Osteocyte (in vitro differentiated cells): Measurements from ENCODE around the gene CXorf49. TPM values are rescaled to one million over a fixed set of nuclear protein-coding genes. Genes with fewer than 3 reads are reported as not detected.
"Not testable (repeated sequence)": the region's sequence is repeated elsewhere in the genome, so short reads cannot be mapped to it uniquely, and the experiment has no call there.

ENCODE experiments used
- DNase-seq: peaks from one replicate; pipeline ENCODE4 v3.0.0; 2021; ENCODE audit warnings: mixed read lengths; ENCODE audit not compliant: unreplicated experiment; ENCODE audit errors: extremely low spot score
- H3K27ac Mint-ChIP-seq: one replicate; pipeline ENCODE4 v1.8.0; 2021; ENCODE audit warnings: mild to moderate bottlenecking, mixed read lengths; ENCODE audit not compliant: unreplicated experiment
- H3K27me3 Mint-ChIP-seq: one replicate; pipeline ENCODE4 v1.8.0; 2021; ENCODE audit warnings: mixed read lengths; ENCODE audit not compliant: unreplicated experiment
- H3K36me3 Mint-ChIP-seq: one replicate; pipeline ENCODE4 v1.8.0; 2021; ENCODE audit warnings: mixed read lengths; ENCODE audit not compliant: unreplicated experiment
- H3K4me1 Mint-ChIP-seq: one replicate; pipeline ENCODE4 v1.8.0; 2021; ENCODE audit warnings: mixed read lengths; ENCODE audit not compliant: unreplicated experiment
- H3K4me3 Mint-ChIP-seq: one replicate; pipeline ENCODE4 v1.8.0; 2021; ENCODE audit warnings: mild to moderate bottlenecking, moderate library complexity, mixed read lengths; ENCODE audit not compliant: unreplicated experiment
- H3K9me3 Mint-ChIP-seq: one replicate; pipeline ENCODE4 v1.8.0; 2021; ENCODE audit warnings: mixed read lengths; ENCODE audit not compliant: unreplicated experiment
- long read RNA-seq: library from polyadenylated mRNA; unstranded; transcript quantifications from one replicate; pipeline ENCODE4 v2.0.0, GENCODE V29; 2021
- total RNA-seq: library from RNA; stranded (reverse); gene quantifications from 2 replicates; pipeline ENCODE4 v1.2.1, GENCODE V29; 2021

CXorf49 gene
- total RNA-seq: not detected in 2 replicates
- long read RNA-seq: 0 reads

GRCh38 chrX:71718185-71718584 is at the start of gene CXorf49:
CXorf49 (minus strand) TSS chrX:71718285; CDS start chrX:71718151, 134 bp downstream.
- not testable (repeated sequence) for H3K27me3 Mint-ChIP-seq, H3K4me1 Mint-ChIP-seq, H3K27ac Mint-ChIP-seq, H3K4me3 Mint-ChIP-seq, H3K36me3 Mint-ChIP-seq, H3K9me3 Mint-ChIP-seq, DNase-seq

GRCh38 chrX:71767134-71767533 is 49.0 kb upstream of the CXorf49 start:
- not testable (repeated sequence) for H3K4me3 Mint-ChIP-seq, H3K27ac Mint-ChIP-seq, H3K9me3 Mint-ChIP-seq, H3K27me3 Mint-ChIP-seq, H3K36me3 Mint-ChIP-seq, DNase-seq, H3K4me1 Mint-ChIP-seq

- not testable (repeated sequence) for H3K4me3 Mint-ChIP-seq, H3K27me3 Mint-ChIP-seq, DNase-seq, H3K4me1 Mint-ChIP-seq, H3K9me3 Mint-ChIP-seq, H3K27ac Mint-ChIP-seq, H3K36me3 Mint-ChIP-seq
Measured at GRCh38 chrX:71765613-71766012, 47.5 kb upstream of the CXorf49 start.

GRCh38 chrX:71764832-71765231 is 46.7 kb upstream of the CXorf49 start:
- DNase-seq, H3K36me3 Mint-ChIP-seq, H3K27me3 Mint-ChIP-seq, H3K9me3 Mint-ChIP-seq, H3K4me3 Mint-ChIP-seq, H3K4me1 Mint-ChIP-seq, H3K27ac Mint-ChIP-seq: not testable (repeated sequence)

- H3K27me3 Mint-ChIP-seq, H3K4me1 Mint-ChIP-seq, H3K27ac Mint-ChIP-seq, DNase-seq, H3K36me3 Mint-ChIP-seq, H3K4me3 Mint-ChIP-seq, H3K9me3 Mint-ChIP-seq: not testable (repeated sequence)
Measured at GRCh38 chrX:71763049-71763448, 45.0 kb upstream of the CXorf49 start, which contains the start of gene CXorf49B. CXorf49B (plus strand) TSS chrX:71763349; CDS start chrX:71763424, 75 bp downstream.

GRCh38 chrX:71760688-71761281 is 42.7 kb upstream of the CXorf49 start:
- H3K27ac Mint-ChIP-seq, H3K4me3 Mint-ChIP-seq, DNase-seq, H3K9me3 Mint-ChIP-seq, H3K4me1 Mint-ChIP-seq, H3K36me3 Mint-ChIP-seq, H3K27me3 Mint-ChIP-seq: not testable (repeated sequence)

GRCh38 chrX:71720289-71720886 is 2.3 kb upstream of the CXorf49 start:
- H3K27me3 Mint-ChIP-seq, H3K27ac Mint-ChIP-seq, H3K36me3 Mint-ChIP-seq, H3K4me1 Mint-ChIP-seq, DNase-seq, H3K9me3 Mint-ChIP-seq, H3K4me3 Mint-ChIP-seq: not testable (repeated sequence)

GRCh38 chrX:71719195-71719594 is 1.1 kb upstream of the CXorf49 start:
- not testable (repeated sequence) for H3K36me3 Mint-ChIP-seq

GRCh38 chrX:71716323-71716722 is 1.8 kb downstream of the CXorf49 start:
- not testable (repeated sequence) for H3K27me3 Mint-ChIP-seq, H3K9me3 Mint-ChIP-seq, H3K4me3 Mint-ChIP-seq, H3K36me3 Mint-ChIP-seq, H3K4me1 Mint-ChIP-seq, DNase-seq, H3K27ac Mint-ChIP-seq

More at GRCh38 chrX:71719195-71719594, 1.1 kb upstream of the CXorf49 start:
- H3K4me1 Mint-ChIP-seq, H3K27ac Mint-ChIP-seq, H3K27me3 Mint-ChIP-seq, H3K9me3 Mint-ChIP-seq, H3K4me3 Mint-ChIP-seq: not testable (repeated sequence)
- peak; percentile 74 for DNase-seq

- not testable (repeated sequence) for H3K9me3 Mint-ChIP-seq, DNase-seq, H3K27ac Mint-ChIP-seq, H3K36me3 Mint-ChIP-seq, H3K4me1 Mint-ChIP-seq, H3K27me3 Mint-ChIP-seq, H3K4me3 Mint-ChIP-seq
Measured at GRCh38 chrX:71715551-71715950, 2.5 kb downstream of the CXorf49 start.

- H3K9me3 Mint-ChIP-seq, H3K27ac Mint-ChIP-seq, H3K4me3 Mint-ChIP-seq, H3K36me3 Mint-ChIP-seq, DNase-seq, H3K4me1 Mint-ChIP-seq, H3K27me3 Mint-ChIP-seq: not testable (repeated sequence)
Measured at GRCh38 chrX:71714064-71714463, 4.0 kb downstream of the CXorf49 start.

GRCh38 chrX:71702853-71703252 is 15.2 kb downstream of the CXorf49 start:
- not testable (repeated sequence) for H3K27ac Mint-ChIP-seq, H3K4me1 Mint-ChIP-seq, H3K4me3 Mint-ChIP-seq, H3K9me3 Mint-ChIP-seq, DNase-seq, H3K27me3 Mint-ChIP-seq, H3K36me3 Mint-ChIP-seq
